IMR-90 (cell line): ENCODE results near the gene TP53BP2. TPM values are rescaled to one million over a fixed set of nuclear protein-coding genes. Genes with fewer than 3 reads are reported as not detected.

Experiments
- ATAC-seq: fragments of 200-7000 bp; cut with Tn5 transposase; 2 replicates; pipeline ENCODE4 v1.9.1; 2020; ENCODE audit warnings: low read depth, mild to moderate bottlenecking, moderate library complexity
- BruUV-seq: library from RNA; stranded (reverse); fragments of 400-500 nt; replicated peaks from 2 replicates; lab custom pipeline; 2021; lab: Mats Ljungman, UMichigan
- CTCF ChIA-PET: fragments of 300-600 bp; formaldehyde crosslinking; extraction: SDS; loops from one replicate; lab custom pipeline; 2021; ENCODE audit warnings: antibody characterized with exemption; lab: Yijun Ruan, JAX
- POLR2A ChIA-PET: fragments of 300-600 bp; sonication (Branson Sonifier 250); formaldehyde crosslinking; loops from one replicate; lab custom pipeline; 2022; ENCODE audit warnings: antibody characterized with exemption; ENCODE audit not compliant: unreplicated experiment; lab: Charles Lee
- DNase-seq: peaks from one replicate; pipeline ENCODE4 v3.0.0; 2013
- H2AFZ ChIP-seq: replicated peaks from 2 replicates; pipeline ENCODE3; 2013; ENCODE audit warnings: low read length, mild to moderate bottlenecking; ENCODE audit not compliant: poor library complexity
- H2AK5ac ChIP-seq: 2 replicates; pipeline ENCODE4 v1.6.1; 2013; ENCODE audit warnings: low read depth, low read length, inconsistent platforms
- H2AK9ac ChIP-seq: replicated peaks from 2 replicates; pipeline ENCODE3; 2013; ENCODE audit warnings: mild to moderate bottlenecking, low read depth, low read length, moderate library complexity; ENCODE audit not compliant: poor library complexity
- H2BK120ac ChIP-seq: 2 replicates; pipeline ENCODE4 v1.6.1; 2013; ENCODE audit warnings: low read depth, low read length, inconsistent platforms
- H2BK15ac ChIP-seq: 3 replicates; pipeline ENCODE4 v1.6.1; 2013; ENCODE audit warnings: low read depth, low read length, inconsistent platforms
- H2BK20ac ChIP-seq: 2 replicates; pipeline ENCODE4 v1.6.1; 2013; ENCODE audit warnings: low read depth, mild to moderate bottlenecking, inconsistent platforms, low read length, moderate library complexity
- H2BK5ac ChIP-seq: 2 replicates; pipeline ENCODE4 v1.6.1; 2013; ENCODE audit warnings: mild to moderate bottlenecking, low read depth, low read length, inconsistent platforms; ENCODE audit not compliant: poor library complexity, severe bottlenecking
- H3K14ac ChIP-seq: replicated peaks from 2 replicates; pipeline ENCODE4 v1.6.1; 2013; ENCODE audit warnings: low read depth, low read length, inconsistent platforms
- H3K18ac ChIP-seq: 2 replicates; pipeline ENCODE4 v1.6.1; 2013; ENCODE audit warnings: low read depth, low read length, control low read depth
- H3K23ac ChIP-seq: 2 replicates; pipeline ENCODE4 v1.6.1; 2013; ENCODE audit warnings: low read depth, low read length, inconsistent platforms
- H3K27ac ChIP-seq: 2 replicates; pipeline ENCODE4 v1.5.1; 2013; ENCODE audit warnings: mild to moderate bottlenecking, control low read depth, low read length; ENCODE audit not compliant: insufficient read depth
- H3K27me3 ChIP-seq: 2 replicates; pipeline ENCODE4 v1.6.1; 2013; ENCODE audit warnings: low read length; ENCODE audit not compliant: control insufficient read depth, insufficient read depth
- H3K36me3 ChIP-seq: 2 replicates; pipeline ENCODE4 v1.6.1; 2013; ENCODE audit warnings: low read length, mixed read lengths; ENCODE audit not compliant: control insufficient read depth, insufficient read depth
- H3K4ac ChIP-seq: 2 replicates; pipeline ENCODE4 v1.6.1; 2013; ENCODE audit warnings: low read depth, low read length, inconsistent platforms
- H3K4me1 ChIP-seq: 2 replicates; pipeline ENCODE4 v1.6.1; 2013; ENCODE audit warnings: low read length, mixed read lengths; ENCODE audit not compliant: control insufficient read depth, insufficient read depth
- H3K4me2 ChIP-seq: 2 replicates; pipeline ENCODE4 v1.6.1; 2013; ENCODE audit warnings: low read depth, mild to moderate bottlenecking, control low read depth, low read length, moderate library complexity
- H3K4me3 ChIP-seq: 2 replicates; pipeline ENCODE4 v1.5.1; 2013; ENCODE audit warnings: low read depth, mild to moderate bottlenecking, control low read depth, low read length, moderate library complexity; ENCODE audit not compliant: insufficient read depth
- H3K56ac ChIP-seq: 2 replicates; pipeline ENCODE4 v1.6.1; 2013; ENCODE audit warnings: low read length, inconsistent platforms; ENCODE audit not compliant: insufficient read depth; ENCODE audit errors: extremely low read depth
- H3K79me1 ChIP-seq, 2 experiments: 2 replicates each; pipeline ENCODE4 v1.6.1; 2013; ENCODE audit warnings: low read length in 2 of 2, inconsistent platforms in 1 of 2, low read depth in 1 of 2
- H3K9ac ChIP-seq: 2 replicates; pipeline ENCODE4 v1.6.1; 2013; ENCODE audit warnings: low read depth, low read length, control low read depth
- H3K9me1 ChIP-seq: 2 replicates; pipeline ENCODE4 v1.6.1; 2013; ENCODE audit warnings: low read length, inconsistent platforms; ENCODE audit not compliant: insufficient read depth
- H3K9me3 ChIP-seq: 2 replicates; pipeline ENCODE4 v1.6.1; 2013; ENCODE audit warnings: low read length; ENCODE audit not compliant: control insufficient read depth, insufficient read depth
- H4K20me1 ChIP-seq: 2 replicates; pipeline ENCODE4 v1.6.1; 2013; ENCODE audit warnings: low read length, inconsistent platforms; ENCODE audit not compliant: insufficient read depth
- H4K5ac ChIP-seq: 2 replicates; pipeline ENCODE4 v1.6.1; 2013; ENCODE audit warnings: mild to moderate bottlenecking, low read depth, low read length, control low read depth
- H4K8ac ChIP-seq, 2 experiments: 2 replicates each; pipeline ENCODE4 v1.6.1; 2013; ENCODE audit warnings: low read depth in 2 of 2, low read length in 2 of 2, control low read depth in 1 of 2, inconsistent platforms in 1 of 2
- H4K91ac ChIP-seq: 2 replicates; pipeline ENCODE4 v1.6.1; 2013; ENCODE audit warnings: low read depth, low read length, inconsistent platforms; ENCODE audit not compliant: insufficient read depth
- BHLHE40 ChIP-seq: fragments of 150-350 bp; IDR thresholded peaks from 2 replicates; pipeline ENCODE4 v1.6.1; 2016; ENCODE audit warnings: mild to moderate bottlenecking, low read depth, low read length
- CEBPB ChIP-seq: IDR thresholded peaks from 2 replicates; pipeline ENCODE4 v1.6.1; 2012; ENCODE audit warnings: low read depth, low read length, improper control_type of control experiment
- CHD1 ChIP-seq: IDR thresholded peaks from 2 replicates; pipeline ENCODE4 v1.6.1; 2012; ENCODE audit warnings: low read depth, low read length, improper control_type of control experiment
- FOS ChIP-seq: fragments of 150-350 bp; IDR thresholded peaks from 2 replicates; pipeline ENCODE4 v1.6.1; 2016; ENCODE audit warnings: low read depth, low read length
- MAFK ChIP-seq: IDR thresholded peaks from 2 replicates; pipeline ENCODE4 v1.6.1; 2012; ENCODE audit warnings: low read depth, low read length, improper control_type of control experiment
- MAZ ChIP-seq: IDR thresholded peaks from 2 replicates; pipeline ENCODE4 v1.6.1; 2012; ENCODE audit warnings: low read depth, mild to moderate bottlenecking, low read length, improper control_type of control experiment, moderate library complexity, borderline replicate concordance
- MXI1 ChIP-seq: IDR thresholded peaks from 2 replicates; pipeline ENCODE4 v1.6.1; 2012; ENCODE audit warnings: low read depth, mild to moderate bottlenecking, low read length, moderate library complexity, borderline replicate concordance
- NFE2L2 ChIP-seq: fragments of 150-350 bp; IDR thresholded peaks from 2 replicates; pipeline ENCODE4 v1.6.1; 2016; ENCODE audit warnings: low read depth, mild to moderate bottlenecking, low read length
- POLR2A ChIP-seq: IDR thresholded peaks from 2 replicates; pipeline ENCODE4 v1.6.1; 2012; ENCODE audit warnings: mild to moderate bottlenecking, low read depth, low read length
- RAD21 ChIP-seq: IDR thresholded peaks from 2 replicates; pipeline ENCODE4 v1.6.1; 2012; ENCODE audit warnings: low read length, improper control_type of control experiment
- RCOR1 ChIP-seq: IDR thresholded peaks from 2 replicates; pipeline ENCODE4 v1.6.1; 2012; ENCODE audit warnings: mild to moderate bottlenecking, low read length, improper control_type of control experiment; ENCODE audit not compliant: insufficient replicate concordance
- RFX5 ChIP-seq: IDR thresholded peaks from 2 replicates; pipeline ENCODE4 v1.8.0; 2012; ENCODE audit warnings: low read depth, mild to moderate bottlenecking, low read length, moderate library complexity
- SMC3 ChIP-seq: fragments of 150-350 bp; IDR thresholded peaks from 2 replicates; pipeline ENCODE4 v1.6.1; 2016; ENCODE audit warnings: low read depth, mild to moderate bottlenecking, antibody characterized with exemption, low read length, moderate library complexity
- WGBS, 2 experiments: methylation state at CpG; one replicate each; pipeline versions ENCODE4 v1.1.5 to v1.1.7; 2013; ENCODE audit warnings: missing lambda C conversion rate in 2 of 2; ENCODE audit not compliant: insufficient read length in 1 of 2; ENCODE audit errors: extremely low coverage in 2 of 2; 5-methylcytosine and 5-hydroxymethylcytosine counted together
- dilution Hi-C: fragments of 300-500 bp; cut with HindIII; formaldehyde crosslinking; loops from one replicate; pipeline ENCODE4 v1.14.3; 2018; ENCODE audit warnings: low sequenced_read_pairs; ENCODE audit not compliant: unreplicated experiment
- in situ Hi-C: fragments of 300-500 bp; cut with MboI; formaldehyde crosslinking; loops from 3 replicates; pipeline ENCODE4 v1.14.3; 2019; ENCODE audit warnings: low sequenced_read_pairs, inconsistent platforms, mixed read lengths
- intact Hi-C: fragments of 100-400 bp; cut with micrococcal nuclease; formaldehyde crosslinking; loops from 2 replicates; pipeline ENCODE4 v1.10.0; 2022
- polyA plus RNA-seq, 3 experiments: library from polyadenylated mRNA; depleted of rRNA; stranded (reverse); fragments of >200 nt; gene quantifications; 2 replicates each; pipeline ENCODE4 v1.2.3, GENCODE V29; 2012; ENCODE audit warnings: low replicate concordance in 1 of 3
- total RNA-seq: library from RNA; depleted of rRNA; stranded (reverse); fragments of >200 nt; gene quantifications from 2 replicates; pipeline ENCODE4 v1.2.3, GENCODE V29; 2012
- TF ChIP-seq, protein P1 (sequence below): fragments of 150-350 bp; IDR thresholded peaks from 2 replicates; pipeline ENCODE4 v1.6.1; 2017; ENCODE audit warnings: mild to moderate bottlenecking, antibody characterized with exemption, low read length, low read depth
- TF ChIP-seq, protein P2 (sequence below): conservative IDR thresholded peaks from 2 replicates; pipeline ENCODE4 v1.5.1; 2012; ENCODE audit warnings: mild to moderate bottlenecking, low read depth, low read length, improper control_type of control experiment
- TF ChIP-seq, protein P3 (sequence below): fragments of 150-350 bp; IDR thresholded peaks from 2 replicates; pipeline ENCODE4 v1.6.1; 2016; ENCODE audit warnings: low read depth, mild to moderate bottlenecking, low read length, moderate library complexity, borderline replicate concordance

Gene TP53BP2
- total and polyA plus RNA-seq, 2 of the 4 experiments (the other 2 are of a cell fraction), result 19.9 to 35.0 TPM

DNA sequence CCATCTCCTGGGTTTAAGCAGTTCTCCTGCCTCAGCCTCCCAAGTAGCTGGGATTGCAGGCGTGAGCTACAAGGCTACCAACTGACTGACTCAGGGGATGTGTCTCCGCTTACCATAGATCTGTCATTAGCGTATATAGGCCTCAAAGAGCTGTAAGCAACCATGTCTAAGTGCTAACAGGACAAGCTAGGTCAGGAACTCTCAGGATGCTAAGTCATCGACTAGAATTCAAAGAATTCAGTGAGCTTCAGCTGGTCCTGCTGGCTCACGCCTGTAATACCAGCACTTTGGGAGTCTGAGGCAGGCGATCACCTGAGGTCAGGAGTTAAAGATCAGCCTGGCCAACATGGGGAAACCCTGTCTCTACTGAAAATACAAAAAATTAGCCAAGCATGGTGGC, 103.9 kb downstream of the TP53BP2 start:
- Histone ChIP-seq H3K27me3 (no peaks in the 10 kb centered on the region), H3K9ac (no peak overlapping the region), H3K4me3 (no peak overlapping the region), H3K4ac (no peak overlapping the region), H4K8ac (no peak overlapping the region), H3K23ac (no peak overlapping the region), H2BK120ac (no peak overlapping the region), H3K79me1 (peaks cover 51 to 84% of the 10 kb centered on the region in 2 experiments), H3K56ac (no peak overlapping the region), H2BK15ac (no peak overlapping the region), H3K14ac (no peak overlapping the region), H4K5ac (no peak overlapping the region), H2BK5ac (peak overlapping the region; percentile 53), H2AK9ac (no peak overlapping the region), H3K36me3 (peaks cover 54% of the 10 kb centered on the region), H3K9me3 (no peaks in the 10 kb centered on the region), H3K9me1 (peaks cover 38% of the 10 kb centered on the region), H3K4me1 (peaks cover 16% of the 10 kb centered on the region), H3K27ac (no peak overlapping the region; the same call in 1 of the 2 replicates), H2AK5ac (no peak overlapping the region; the same call in 1 of the 2 replicates), H2BK20ac (no peak overlapping the region), H4K91ac (no peak overlapping the region), H4K20me1 (peaks cover 69% of the 10 kb centered on the region), H3K4me2 (no peak overlapping the region), H3K18ac (no peak overlapping the region), H2AFZ (no peak overlapping the region)
- WGBS, 2 experiments, result 78% methylated on average over 1 of the region's 6 CpGs; no CpG with 5 or more reads in 1 of the 2 experiments
- TF ChIP-seq BHLHE40 (no peak), SMC3 (no peak), RAD21 (no peak), CHD1 (no peak), POLR2A (no peak), NFE2L2 (no peak), MXI1 (no peak), MAZ (no peak), CEBPB (no peak), FOS (no peak), RFX5 (no peak), RCOR1 (no peak), MAFK (no peak)
- TF ChIP-seq, protein P1, sequence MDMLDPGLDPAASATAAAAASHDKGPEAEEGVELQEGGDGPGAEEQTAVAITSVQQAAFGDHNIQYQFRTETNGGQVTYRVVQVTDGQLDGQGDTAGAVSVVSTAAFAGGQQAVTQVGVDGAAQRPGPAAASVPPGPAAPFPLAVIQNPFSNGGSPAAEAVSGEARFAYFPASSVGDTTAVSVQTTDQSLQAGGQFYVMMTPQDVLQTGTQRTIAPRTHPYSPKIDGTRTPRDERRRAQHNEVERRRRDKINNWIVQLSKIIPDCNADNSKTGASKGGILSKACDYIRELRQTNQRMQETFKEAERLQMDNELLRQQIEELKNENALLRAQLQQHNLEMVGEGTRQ, result no peak
- TF ChIP-seq, protein P2, sequence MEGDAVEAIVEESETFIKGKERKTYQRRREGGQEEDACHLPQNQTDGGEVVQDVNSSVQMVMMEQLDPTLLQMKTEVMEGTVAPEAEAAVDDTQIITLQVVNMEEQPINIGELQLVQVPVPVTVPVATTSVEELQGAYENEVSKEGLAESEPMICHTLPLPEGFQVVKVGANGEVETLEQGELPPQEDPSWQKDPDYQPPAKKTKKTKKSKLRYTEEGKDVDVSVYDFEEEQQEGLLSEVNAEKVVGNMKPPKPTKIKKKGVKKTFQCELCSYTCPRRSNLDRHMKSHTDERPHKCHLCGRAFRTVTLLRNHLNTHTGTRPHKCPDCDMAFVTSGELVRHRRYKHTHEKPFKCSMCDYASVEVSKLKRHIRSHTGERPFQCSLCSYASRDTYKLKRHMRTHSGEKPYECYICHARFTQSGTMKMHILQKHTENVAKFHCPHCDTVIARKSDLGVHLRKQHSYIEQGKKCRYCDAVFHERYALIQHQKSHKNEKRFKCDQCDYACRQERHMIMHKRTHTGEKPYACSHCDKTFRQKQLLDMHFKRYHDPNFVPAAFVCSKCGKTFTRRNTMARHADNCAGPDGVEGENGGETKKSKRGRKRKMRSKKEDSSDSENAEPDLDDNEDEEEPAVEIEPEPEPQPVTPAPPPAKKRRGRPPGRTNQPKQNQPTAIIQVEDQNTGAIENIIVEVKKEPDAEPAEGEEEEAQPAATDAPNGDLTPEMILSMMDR, result no peak
- TF ChIP-seq, protein P3, sequence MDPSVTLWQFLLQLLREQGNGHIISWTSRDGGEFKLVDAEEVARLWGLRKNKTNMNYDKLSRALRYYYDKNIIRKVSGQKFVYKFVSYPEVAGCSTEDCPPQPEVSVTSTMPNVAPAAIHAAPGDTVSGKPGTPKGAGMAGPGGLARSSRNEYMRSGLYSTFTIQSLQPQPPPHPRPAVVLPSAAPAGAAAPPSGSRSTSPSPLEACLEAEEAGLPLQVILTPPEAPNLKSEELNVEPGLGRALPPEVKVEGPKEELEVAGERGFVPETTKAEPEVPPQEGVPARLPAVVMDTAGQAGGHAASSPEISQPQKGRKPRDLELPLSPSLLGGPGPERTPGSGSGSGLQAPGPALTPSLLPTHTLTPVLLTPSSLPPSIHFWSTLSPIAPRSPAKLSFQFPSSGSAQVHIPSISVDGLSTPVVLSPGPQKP, result no peak
- peak; percentile 77 for DNase-seq
- in situ Hi-C loops, result no loop called here
- no TSS peak for BruUV-seq
- POLR2A ChIA-PET, result no interaction called here
- intact Hi-C loops, result no loop called here
- dilution Hi-C loops, result no loop called here
- CTCF ChIA-PET, result interaction anchor here (0.6 to 1.3 kb wide), 3 partner anchors 9 to 31 kb away, joined by 4 to 5 read pairs (median 5); no protein-coding TSS in a partner anchor
- peak; percentile 40 for ATAC-seq
